HUES6 (cell line): Measurements from ENCODE around the gene MAPK10.
"Not testable (repeated sequence)": the region's sequence is repeated elsewhere in the genome, so short reads cannot be mapped to it uniquely, and the experiment has no call there.

ENCODE experiments used
- H3K27ac ChIP-seq: 2 replicates; pipeline ENCODE4 v1.7.0; 2013; ENCODE audit warnings: low read depth, mild to moderate bottlenecking, low read length, inconsistent platforms
- H3K27me3 ChIP-seq: 2 replicates; pipeline ENCODE4 v1.6.1; 2013; ENCODE audit warnings: low read length; ENCODE audit not compliant: control insufficient read depth, insufficient read depth
- H3K36me3 ChIP-seq: 2 replicates; pipeline ENCODE4 v1.6.1; 2013; ENCODE audit warnings: low read length; ENCODE audit not compliant: control insufficient read depth, insufficient read depth
- H3K4me1 ChIP-seq: 2 replicates; pipeline ENCODE4 v1.6.1; 2013; ENCODE audit warnings: low read length; ENCODE audit not compliant: control insufficient read depth, insufficient read depth
- H3K4me3 ChIP-seq: 2 replicates; pipeline ENCODE4 v1.5.1; 2013; ENCODE audit warnings: low read depth, low read length
- H3K9ac ChIP-seq: one replicate; pipeline ENCODE4 v1.6.1; 2013; ENCODE audit warnings: mild to moderate bottlenecking, low read length
- H3K9me3 ChIP-seq: 2 replicates; pipeline ENCODE4 v1.6.1; 2013; ENCODE audit warnings: low read depth, low read length; ENCODE audit not compliant: control insufficient read depth, insufficient read depth

MAPK10 gene

DNA sequence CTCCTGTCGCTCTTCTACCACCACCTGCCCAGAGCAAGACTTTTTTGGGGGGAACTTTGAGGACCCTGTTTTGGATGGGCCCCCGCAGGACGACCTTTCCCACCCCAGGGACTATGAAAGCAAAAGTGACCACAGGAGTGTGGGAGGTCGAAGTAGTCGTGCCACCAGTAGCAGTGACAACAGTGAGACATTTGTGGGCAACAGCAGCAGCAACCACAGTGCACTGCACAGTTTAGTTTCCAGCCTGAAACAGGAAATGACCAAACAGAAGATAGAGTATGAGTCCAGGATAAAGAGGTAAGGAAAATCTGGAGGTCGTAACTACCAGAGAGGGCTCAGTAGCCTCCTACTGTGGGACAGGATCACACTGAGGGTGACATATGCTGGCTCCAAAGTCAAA lies 364.5 kb downstream of the MAPK10 start:
- H3K27me3 ChIP-seq = no peaks in the 10 kb centered on the region
- no peaks in the 10 kb centered on the region for H3K9me3 ChIP-seq
- no peak overlapping the region for H3K27ac ChIP-seq
- H3K4me3 ChIP-seq = no peak overlapping the region
- no peaks in the 10 kb centered on the region for H3K4me1 ChIP-seq
- H3K36me3 ChIP-seq = no peaks in the 10 kb centered on the region
- no peak overlapping the region for H3K9ac ChIP-seq

GRCh38 chr4:85994576-85994975 lies 365.3 kb downstream of the MAPK10 start:
- no peak overlapping the region for H3K4me3 ChIP-seq
- no peaks in the 10 kb centered on the region for H3K27me3 ChIP-seq
- no peaks in the 10 kb centered on the region for H3K36me3 ChIP-seq
- no peak overlapping the region for H3K27ac ChIP-seq
- H3K9me3 ChIP-seq = no peaks in the 10 kb centered on the region
- H3K4me1 ChIP-seq = no peaks in the 10 kb centered on the region
- no peak overlapping the region for H3K9ac ChIP-seq

DNA sequence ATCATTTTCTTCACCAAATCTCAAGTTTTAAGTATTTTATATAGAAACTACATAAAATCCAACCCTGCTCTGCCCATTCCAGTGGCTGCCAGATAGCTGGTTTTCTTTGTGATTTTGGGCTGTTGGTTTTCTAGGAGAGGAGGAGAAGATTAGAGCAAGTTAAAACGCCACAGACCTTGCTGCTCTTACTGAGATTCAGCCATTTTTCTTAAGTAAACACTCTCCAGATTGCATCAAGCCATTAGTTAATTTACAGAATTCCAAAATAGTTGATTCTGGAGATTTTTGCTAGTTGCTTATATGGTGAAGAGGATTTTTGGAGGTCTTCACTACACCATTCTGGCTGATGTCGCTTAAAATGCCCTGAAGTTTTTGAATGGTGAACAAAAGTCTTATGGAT lies 366.2 kb downstream of the MAPK10 start:
- no peaks in the 10 kb centered on the region for H3K36me3 ChIP-seq
- no peak overlapping the region for H3K27ac ChIP-seq
- no peaks in the 10 kb centered on the region for H3K27me3 ChIP-seq
- no peak overlapping the region for H3K9ac ChIP-seq
- H3K4me1 ChIP-seq = no peaks in the 10 kb centered on the region
- no peaks in the 10 kb centered on the region for H3K9me3 ChIP-seq
- no peak overlapping the region for H3K4me3 ChIP-seq

DNA sequence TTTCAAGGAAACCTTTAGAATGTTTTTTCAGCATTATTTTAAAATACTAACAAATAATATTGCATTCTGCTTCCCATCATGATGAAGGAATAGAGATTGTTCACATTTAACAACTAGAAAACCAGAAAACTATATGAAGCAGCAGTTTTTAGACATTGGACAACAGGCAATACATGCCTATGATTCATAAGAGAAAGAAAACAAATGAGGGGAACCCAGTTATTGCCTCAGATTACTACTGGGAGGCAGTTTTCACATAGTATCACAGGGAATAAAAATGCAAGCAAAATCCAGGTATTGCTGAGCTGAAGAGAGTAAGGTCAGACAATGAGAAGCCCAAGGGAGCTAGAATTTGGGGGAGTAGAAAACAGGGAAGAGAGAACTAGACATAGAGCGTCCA lies 373.6 kb downstream of the MAPK10 start:
- Histone ChIP-seq H3K4me1 (no peaks in the 10 kb centered on the region), H3K27ac (no peak overlapping the region), H3K27me3 (no peaks in the 10 kb centered on the region), H3K4me3 (no peak overlapping the region), H3K9me3 (no peaks in the 10 kb centered on the region), H3K36me3 (no peaks in the 10 kb centered on the region), H3K9ac (no peak overlapping the region)

- Histone ChIP-seq H3K27me3 (no peaks in the 10 kb centered on the region), H3K9me3 (no peaks in the 10 kb centered on the region), H3K9ac (no peak overlapping the region), H3K36me3 (no peaks in the 10 kb centered on the region), H3K27ac (no peak overlapping the region), H3K4me3 (no peak overlapping the region), H3K4me1 (no peaks in the 10 kb centered on the region)
Measured at GRCh38 chr4:85979276-85979675, 380.6 kb downstream of the MAPK10 start.

- H3K9me3 ChIP-seq = no peaks in the 10 kb centered on the region; the same call in 1 of the 2 replicates
- 0 out of 2 replicates have a peak, but pooled peaks cover 3% of the 10 kb centered on the region for H3K4me1 ChIP-seq
- no peaks in the 10 kb centered on the region for H3K27me3 ChIP-seq
- no peak overlapping the region for H3K4me3 ChIP-seq
- no peaks in the 10 kb centered on the region for H3K36me3 ChIP-seq
- no peak overlapping the region for H3K27ac ChIP-seq
- H3K9ac ChIP-seq = no peak overlapping the region
Measured at GRCh38 chr4:85970535-85970934, 389.3 kb downstream of the MAPK10 start.

DNA sequence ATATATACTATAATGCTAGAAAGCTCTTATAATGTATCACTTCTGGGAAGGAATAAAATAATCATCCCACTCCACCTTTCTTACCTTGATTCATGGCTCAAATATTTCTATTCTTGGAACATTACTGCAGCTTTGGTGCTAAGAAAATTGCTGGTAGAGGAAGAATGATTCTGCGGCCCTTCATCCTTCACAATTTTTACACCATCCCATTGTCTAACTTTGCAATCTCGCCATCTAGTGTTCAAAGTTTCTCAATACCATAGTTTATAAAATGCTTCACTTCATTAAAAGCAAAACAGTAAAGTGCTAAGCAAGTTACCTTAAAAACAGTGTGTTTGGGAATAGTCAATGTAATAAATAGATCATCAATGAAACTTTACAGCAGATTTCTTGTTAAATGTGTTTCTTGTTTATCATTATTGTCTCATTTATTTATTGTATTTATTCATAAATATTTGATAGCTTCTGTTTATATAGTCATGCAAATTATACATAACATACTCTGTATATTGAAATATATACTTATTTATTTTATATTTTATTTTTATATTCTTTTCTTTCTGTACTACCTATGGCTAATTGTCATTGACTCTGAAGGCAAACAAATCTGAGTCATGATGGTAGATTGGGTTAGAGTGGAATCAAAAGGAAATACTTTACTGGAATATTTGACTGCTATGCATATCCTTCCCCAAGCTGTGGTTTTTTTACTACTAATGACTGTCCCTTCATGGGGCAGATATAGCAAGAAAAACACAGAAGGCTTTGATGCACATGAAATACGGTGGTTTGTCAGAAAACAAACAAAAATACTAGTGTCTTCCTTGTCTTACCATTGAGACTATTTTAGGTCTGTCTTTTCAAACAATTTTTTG lies 390.7 kb downstream of the MAPK10 start:
- Histone ChIP-seq H3K27me3 (no peaks in the 10 kb centered on the region), H3K9ac (no peak overlapping the region), H3K9me3 (peaks cover 2% of the 10 kb centered on the region; the same call in 1 of the 2 replicates), H3K4me3 (no peak overlapping the region), H3K27ac (no peak overlapping the region), H3K36me3 (no peaks in the 10 kb centered on the region), H3K4me1 (0 out of 2 replicates have a peak, but pooled peaks cover 3% of the 10 kb centered on the region)

- H3K27me3 ChIP-seq = no peaks in the 10 kb centered on the region
- 0 out of 2 replicates have a peak, but pooled peaks cover 3% of the 10 kb centered on the region for H3K4me1 ChIP-seq
- no peaks in the 10 kb centered on the region for H3K36me3 ChIP-seq
- H3K9ac ChIP-seq = no peak overlapping the region
- H3K27ac ChIP-seq = no peak overlapping the region
- H3K9me3 ChIP-seq = peaks cover 2% of the 10 kb centered on the region; the same call in 1 of the 2 replicates
- no peak overlapping the region for H3K4me3 ChIP-seq
Measured at GRCh38 chr4:85967872-85968271, 392.0 kb downstream of the MAPK10 start.

GRCh38 chr4:85966373-85966772 lies 393.5 kb downstream of the MAPK10 start:
- 0 out of 2 replicates have a peak, but pooled peaks cover 3% of the 10 kb centered on the region for H3K4me1 ChIP-seq
- H3K9ac ChIP-seq = no peak overlapping the region
- no peak overlapping the region for H3K4me3 ChIP-seq
- H3K27ac ChIP-seq = no peak overlapping the region
- H3K9me3 ChIP-seq = peaks cover 2% of the 10 kb centered on the region; the same call in 1 of the 2 replicates
- H3K27me3 ChIP-seq = no peaks in the 10 kb centered on the region
- no peaks in the 10 kb centered on the region for H3K36me3 ChIP-seq

GRCh38 chr4:85965529-85965928 lies 394.3 kb downstream of the MAPK10 start:
- H3K4me3 ChIP-seq = no peak overlapping the region
- H3K27me3 ChIP-seq = no peaks in the 10 kb centered on the region
- H3K36me3 ChIP-seq = no peaks in the 10 kb centered on the region

DNA sequence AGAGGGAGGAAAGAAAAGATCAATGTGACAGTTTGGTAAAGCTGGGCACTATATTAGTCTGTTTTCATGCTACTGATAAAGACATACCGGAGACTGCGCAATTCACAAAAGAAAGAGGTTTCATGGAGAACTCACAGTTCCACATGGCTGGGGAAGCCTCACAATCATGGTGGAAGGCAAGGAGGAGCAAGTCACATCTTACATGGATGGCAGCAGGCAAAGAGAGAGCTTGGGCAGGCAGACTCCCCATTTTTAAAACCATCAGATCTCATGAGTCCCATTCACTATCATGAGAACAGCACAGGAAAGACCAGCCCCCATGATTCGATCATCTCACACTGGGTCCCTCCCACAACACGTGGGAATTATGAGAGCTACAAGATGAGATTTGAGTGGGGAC lies 394.8 kb downstream of the MAPK10 start:
- not testable (repeated sequence) for H3K27me3 ChIP-seq, H3K9ac ChIP-seq, H3K4me1 ChIP-seq, H3K36me3 ChIP-seq, H3K27ac ChIP-seq, H3K4me3 ChIP-seq, H3K9me3 ChIP-seq

More at GRCh38 chr4:85965529-85965928, 394.3 kb downstream of the MAPK10 start:
- H3K9me3 ChIP-seq = peaks cover 2% of the 10 kb centered on the region; the same call in 1 of the 2 replicates
- 0 out of 2 replicates have a peak, but pooled peaks cover 3% of the 10 kb centered on the region for H3K4me1 ChIP-seq
- no peak overlapping the region for H3K9ac ChIP-seq
- no peak overlapping the region for H3K27ac ChIP-seq
